Measurements from ENCODE around the gene TRIM32. TPM values are rescaled to one million over a fixed set of nuclear protein-coding genes. Genes with fewer than 3 reads are reported as not detected.

Gene TRIM32
- total RNA-seq, 1 experiment from 2014 or later = 22.3 TPM

GRCh38 chr9:116717150-116717549 is 30.0 kb downstream of the TRIM32 start:
- ChIA-PET POLR2A (no interaction called here), CTCF (no interaction called here)
- peaks cover 13% of the 10 kb centered on the region for H3K4me1 Mint-ChIP-seq (ENCODE audit: low read depth, unreplicated experiment)
- Histone ChIP-seq H3K36me3 (ENCODE audit: control insufficient read depth, insufficient read depth, low read length) (no peaks in the 10 kb centered on the region), H3K27me3 (replicated peaks; ENCODE audit: control insufficient read depth, insufficient read depth, low read length) (no peaks in the 10 kb centered on the region), H3K4me3 (ENCODE audit: low read depth, low read length) (no peak overlapping the region), H3K9me3 (no peaks in the 10 kb centered on the region), H3K4me1 (no peaks in the 10 kb centered on the region)
- no peak for DNase-seq
- intact Hi-C loops (cut with micrococcal nuclease; ENCODE audit: unreplicated experiment) = no loop called here
- peaks cover 9% of the 10 kb centered on the region for H3K9me3 Mint-ChIP-seq (ENCODE audit: unreplicated experiment)
- H3K4me3 Mint-ChIP-seq (ENCODE audit: unreplicated experiment) = no peak overlapping the region
- H3K27ac Mint-ChIP-seq (ENCODE audit: unreplicated experiment) = no peak overlapping the region
- no peaks in the 10 kb centered on the region for H3K27me3 Mint-ChIP-seq (ENCODE audit: insufficient read depth, unreplicated experiment)
- no TSS peak for BruUV-seq (replicated peaks)
- no peaks in the 10 kb centered on the region for H3K36me3 Mint-ChIP-seq (ENCODE audit: insufficient read depth, unreplicated experiment)
- no peak for TF ChIP-seq CTCF (IDR thresholded peaks at IDR 0.05; ENCODE audit: insufficient read depth in 1 of 2, low read depth in 1 of 2, low read length in 1 of 2, severe bottlenecking in 1 of 2, unreplicated experiment in 1 of 2)

- intact Hi-C loops (cut with micrococcal nuclease; ENCODE audit: unreplicated experiment) = no loop called here
- ChIA-PET CTCF (no interaction called here), POLR2A (no interaction called here)
Measured at GRCh38 chr9:116718111-116718510, 31.0 kb downstream of the TRIM32 start.

GRCh38 chr9:116720111-116720510 is 33.0 kb downstream of the TRIM32 start:
- no peaks in the 10 kb centered on the region; the same call in 1 of the 2 replicates for H3K27me3 ChIP-seq (replicated peaks; ENCODE audit: control insufficient read depth, insufficient read depth, low read length)
- no TSS peak for BruUV-seq (replicated peaks)
- no peaks in the 10 kb centered on the region for H3K4me1 ChIP-seq
- CTCF ChIA-PET = no interaction called here
- no peak for TF ChIP-seq CTCF (IDR thresholded peaks at IDR 0.05; ENCODE audit: insufficient read depth in 1 of 2, low read depth in 1 of 2, low read length in 1 of 2, severe bottlenecking in 1 of 2, unreplicated experiment in 1 of 2)
- Mint-ChIP-seq H3K27me3 (ENCODE audit: insufficient read depth, unreplicated experiment) (peaks cover 2% of the 10 kb centered on the region), H3K9me3 (ENCODE audit: unreplicated experiment) (peaks cover 9% of the 10 kb centered on the region), H3K4me3 (ENCODE audit: unreplicated experiment) (no peak overlapping the region), H3K27ac (ENCODE audit: unreplicated experiment) (no peak overlapping the region), H3K4me1 (ENCODE audit: low read depth, unreplicated experiment) (peaks cover 13% of the 10 kb centered on the region), H3K36me3 (ENCODE audit: insufficient read depth, unreplicated experiment) (no peaks in the 10 kb centered on the region)
- intact Hi-C loops (cut with micrococcal nuclease; ENCODE audit: unreplicated experiment) = no loop called here
- no peaks in the 10 kb centered on the region for H3K9me3 ChIP-seq
- no peak overlapping the region for H3K4me3 ChIP-seq (ENCODE audit: low read depth, low read length)
- no peaks in the 10 kb centered on the region for H3K36me3 ChIP-seq (ENCODE audit: control insufficient read depth, insufficient read depth, low read length)
- no peak for DNase-seq
- POLR2A ChIA-PET = no interaction called here

More at GRCh38 chr9:116718111-116718510, 31.0 kb downstream of the TRIM32 start:
- H3K36me3 ChIP-seq (ENCODE audit: control insufficient read depth, insufficient read depth, low read length) = no peaks in the 10 kb centered on the region
- no peak for DNase-seq
- no peaks in the 10 kb centered on the region for H3K4me1 ChIP-seq
- H3K27me3 ChIP-seq (replicated peaks; ENCODE audit: control insufficient read depth, insufficient read depth, low read length) = no peaks in the 10 kb centered on the region; the same call in 1 of the 2 replicates
- Mint-ChIP-seq H3K9me3 (ENCODE audit: unreplicated experiment) (peaks cover 9% of the 10 kb centered on the region), H3K27me3 (ENCODE audit: insufficient read depth, unreplicated experiment) (no peaks in the 10 kb centered on the region), H3K4me3 (ENCODE audit: unreplicated experiment) (no peak overlapping the region), H3K27ac (ENCODE audit: unreplicated experiment) (no peak overlapping the region), H3K4me1 (ENCODE audit: low read depth, unreplicated experiment) (peaks cover 13% of the 10 kb centered on the region), H3K36me3 (ENCODE audit: insufficient read depth, unreplicated experiment) (no peaks in the 10 kb centered on the region)
- no peaks in the 10 kb centered on the region for H3K9me3 ChIP-seq
- no TSS peak for BruUV-seq (replicated peaks)
- H3K4me3 ChIP-seq (ENCODE audit: low read depth, low read length) = no peak overlapping the region
- no peak for TF ChIP-seq CTCF (IDR thresholded peaks at IDR 0.05; ENCODE audit: insufficient read depth in 1 of 2, low read depth in 1 of 2, low read length in 1 of 2, severe bottlenecking in 1 of 2, unreplicated experiment in 1 of 2)
